OCI-LY3 (cell line): ENCODE data around the gene TSPAN7.

Experiments
- CTCF ChIP-seq: fragments of 200-600, 300-600 bp; sonication (generic); IDR thresholded peaks from 2 replicates; pipeline ENCODE4 v1.5.1; 2014; ENCODE audit warnings: antibody characterized with exemption, low read length, low read depth
- EZH2phosphoT487 ChIP-seq: fragments of 200-600 bp; shearing (Covaris generic); IDR thresholded peaks from 2 replicates; pipeline ENCODE4 v1.6.1; 2018; ENCODE audit warnings: antibody characterized with exemption, mixed run types, low read depth

- TF ChIP-seq CTCF (no peak), EZH2phosphoT487 (no peak)
Observed at GRCh38 chrX:38692961-38693360, 131.6 kb downstream of the TSPAN7 start.
